GDM1 (cell line): ENCODE results near the gene ANXA4.
A peak's percentile ranks its signal among the peaks of the same experiment; 100 is the strongest.
"Not testable (repeated sequence)": the region's sequence is repeated elsewhere in the genome, so short reads cannot be mapped to it uniquely, and the experiment has no call there.

Experiments
- DNase-seq: peaks from one replicate; lab custom pipeline; 2025; lab: John Stamatoyannopoulos, UW

Gene ANXA4

GRCh38 chr2:69779258-69780001, 37.5 kb downstream of the ANXA4 start:
- no peak for DNase-seq

- DNase-seq: no peak
These were observed 39.0 kb downstream of the ANXA4 start for GRCh38 chr2:69780921-69781320.

GRCh38 chr2:69781321-69782248, 39.7 kb downstream of the ANXA4 start:
- DNase-seq: no peak

GRCh38 chr2:69784228-69784627, 42.3 kb downstream of the ANXA4 start:
- DNase-seq: no peak

GRCh38 chr2:69785358-69785757, 43.4 kb downstream of the ANXA4 start:
- no peak for DNase-seq

GRCh38 chr2:69786052-69786560, 44.2 kb downstream of the ANXA4 start:
- DNase-seq: no peak

GRCh38 chr2:69789175-69789721, 47.3 kb downstream of the ANXA4 start:
- DNase-seq: no peak

GRCh38 chr2:69789772-69790600, 48.1 kb downstream of the ANXA4 start:
- DNase-seq: peak; percentile 38

- DNase-seq: no peak
These were observed 48.6 kb downstream of the ANXA4 start for GRCh38 chr2:69790601-69790959.

GRCh38 chr2:69791045-69791444, 49.1 kb downstream of the ANXA4 start:
- DNase-seq: no peak

- no peak for DNase-seq
These were observed 54.2 kb downstream of the ANXA4 start for GRCh38 chr2:69796174-69796573.

- no peak for DNase-seq
These were observed 55.3 kb downstream of the ANXA4 start for GRCh38 chr2:69797235-69797634.

GRCh38 chr2:69797836-69798289, 55.9 kb downstream of the ANXA4 start:
- DNase-seq: no peak

GRCh38 chr2:69798290-69798908, 56.5 kb downstream of the ANXA4 start:
- DNase-seq: no peak

- DNase-seq: peak; percentile 14
These were observed 57.1 kb downstream of the ANXA4 start for GRCh38 chr2:69798909-69799526.

GRCh38 chr2:69801745-69802290, 59.9 kb downstream of the ANXA4 start:
- DNase-seq: no peak

GRCh38 chr2:69802781-69803367, 60.9 kb downstream of the ANXA4 start:
- DNase-seq: not testable (repeated sequence)

GRCh38 chr2:69804416-69804815, 62.5 kb downstream of the ANXA4 start:
- DNase-seq: peak; percentile 15

GRCh38 chr2:69805887-69806286, 64.0 kb downstream of the ANXA4 start:
- no peak for DNase-seq
